Ovary (tissue), 3 donors: ENCODE data around the gene NDOR1.

Experiments
- POLR2A ChIP-seq: fragments of 450-650 bp; IDR thresholded peaks from one replicate; pipeline ENCODE4 v1.6.1; 2017; ENCODE audit warnings: antibody characterized with exemption, mild to moderate bottlenecking, moderate library complexity
- TF ChIP-seq, protein P1 (sequence below), 3 donors: fragments of 450-650 bp in 2 of 3; fragments of 200-600 bp in 1 of 3; IDR thresholded peaks; one replicate each; pipeline versions ENCODE4 v1.5.1 to v1.8.0; 2016 to 2022; ENCODE audit warnings: antibody characterized with exemption in 3 of 3, mild to moderate bottlenecking in 1 of 3
- donor health status: DM: no; HTN: no; CAD: no.

DNA sequence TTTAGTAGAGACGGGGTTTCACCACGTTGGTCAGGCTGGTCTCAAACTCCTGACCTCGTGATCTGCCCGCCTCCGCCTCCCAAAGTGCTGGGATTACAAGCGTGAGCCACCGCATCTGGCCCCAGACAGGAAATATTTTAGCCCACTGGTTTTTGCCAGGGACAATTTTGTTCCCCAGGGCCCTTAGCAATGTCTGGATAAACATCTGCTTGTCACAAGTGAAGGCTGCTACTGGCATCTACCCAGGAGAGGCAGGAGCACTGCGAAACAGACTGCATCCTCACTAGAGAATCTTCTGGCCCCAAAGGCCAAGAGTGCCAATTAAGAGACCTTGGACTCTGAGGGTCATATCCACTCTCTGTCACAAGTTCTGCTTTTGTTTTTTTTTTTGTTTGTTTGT is 2.5 kb upstream of the NDOR1 start:
- TF ChIP-seq, protein P1, sequence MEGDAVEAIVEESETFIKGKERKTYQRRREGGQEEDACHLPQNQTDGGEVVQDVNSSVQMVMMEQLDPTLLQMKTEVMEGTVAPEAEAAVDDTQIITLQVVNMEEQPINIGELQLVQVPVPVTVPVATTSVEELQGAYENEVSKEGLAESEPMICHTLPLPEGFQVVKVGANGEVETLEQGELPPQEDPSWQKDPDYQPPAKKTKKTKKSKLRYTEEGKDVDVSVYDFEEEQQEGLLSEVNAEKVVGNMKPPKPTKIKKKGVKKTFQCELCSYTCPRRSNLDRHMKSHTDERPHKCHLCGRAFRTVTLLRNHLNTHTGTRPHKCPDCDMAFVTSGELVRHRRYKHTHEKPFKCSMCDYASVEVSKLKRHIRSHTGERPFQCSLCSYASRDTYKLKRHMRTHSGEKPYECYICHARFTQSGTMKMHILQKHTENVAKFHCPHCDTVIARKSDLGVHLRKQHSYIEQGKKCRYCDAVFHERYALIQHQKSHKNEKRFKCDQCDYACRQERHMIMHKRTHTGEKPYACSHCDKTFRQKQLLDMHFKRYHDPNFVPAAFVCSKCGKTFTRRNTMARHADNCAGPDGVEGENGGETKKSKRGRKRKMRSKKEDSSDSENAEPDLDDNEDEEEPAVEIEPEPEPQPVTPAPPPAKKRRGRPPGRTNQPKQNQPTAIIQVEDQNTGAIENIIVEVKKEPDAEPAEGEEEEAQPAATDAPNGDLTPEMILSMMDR (IDR thresholded peaks at IDR 0.05): no peak
- no peak for TF ChIP-seq POLR2A
